Measurements from ENCODE around the gene RUBCNL.
"Not testable (repeated sequence)": the region's sequence is repeated elsewhere in the genome, so short reads cannot be mapped to it uniquely, and the experiment has no call there.

RUBCNL gene

DNA sequence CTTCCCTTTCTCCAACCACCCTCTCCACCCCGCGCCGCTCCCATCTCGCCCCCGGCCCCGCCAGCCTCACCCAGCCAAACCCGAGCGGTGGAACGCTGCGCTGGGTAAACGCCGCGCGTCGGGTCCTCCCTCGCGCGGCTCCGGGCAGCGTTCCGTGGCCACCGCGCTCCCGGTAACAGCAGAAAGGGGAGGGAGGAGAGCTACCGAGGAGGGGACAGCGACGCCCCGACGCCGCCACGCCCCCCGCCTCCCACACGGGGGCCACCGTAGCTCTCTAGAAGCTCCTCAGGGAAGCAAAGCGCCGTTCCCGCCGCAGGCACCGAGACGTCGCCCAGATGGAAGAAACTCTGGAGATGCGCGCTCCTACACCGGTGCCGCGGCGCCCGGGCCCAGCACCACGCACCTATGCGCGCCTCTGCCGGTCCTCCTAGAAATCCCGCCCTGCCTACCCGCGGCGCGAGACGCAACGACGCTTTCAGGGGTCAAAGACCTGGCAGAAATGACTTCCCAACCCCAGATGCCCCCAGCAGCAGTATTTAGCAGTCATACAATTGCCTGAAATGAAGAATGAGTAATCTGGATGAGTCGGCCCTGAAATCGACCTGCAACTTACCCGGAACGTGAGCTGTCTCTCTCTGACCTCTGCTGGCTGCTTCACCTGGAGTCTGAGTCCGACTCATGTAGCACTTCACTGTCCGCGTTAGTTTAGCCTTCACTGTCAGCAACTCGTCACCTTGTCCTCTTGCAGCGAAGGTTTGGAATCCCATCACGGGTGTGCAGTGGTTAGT is at the start of gene RUBCNL:
Gene RUBCNL (minus strand): TSS at position 189 of the 788 bp plus-strand sequence. CDS start 14,777 bp downstream, outside the sequence.
- peak; percentile 45 for DNase-seq (ENCODE audit: low spot score)

DNA sequence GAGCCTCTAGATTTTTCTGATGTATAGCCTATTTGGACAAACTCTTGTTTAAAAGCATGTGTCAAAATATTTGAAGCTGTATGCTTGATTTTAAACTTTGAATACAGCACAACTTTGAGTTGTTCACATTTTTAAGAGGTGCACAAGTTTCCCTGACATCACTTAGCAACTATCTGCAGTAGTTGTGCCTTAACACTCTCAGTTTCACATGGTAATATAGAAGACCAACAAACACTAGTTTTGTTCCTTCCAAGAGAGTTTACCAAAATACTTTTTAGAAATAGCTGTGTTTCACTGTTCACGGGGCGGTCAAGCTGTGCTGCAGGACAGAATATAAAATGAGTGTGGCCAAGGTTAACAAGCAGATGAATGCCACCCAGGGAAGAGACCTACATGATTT is 42.5 kb upstream of the RUBCNL start:
- not testable (repeated sequence) for DNase-seq (ENCODE audit: low spot score)

- DNase-seq (ENCODE audit: low spot score), result no peak
Observed at GRCh38 chr13:46405457-46405856, 18.4 kb upstream of the RUBCNL start.

DNA sequence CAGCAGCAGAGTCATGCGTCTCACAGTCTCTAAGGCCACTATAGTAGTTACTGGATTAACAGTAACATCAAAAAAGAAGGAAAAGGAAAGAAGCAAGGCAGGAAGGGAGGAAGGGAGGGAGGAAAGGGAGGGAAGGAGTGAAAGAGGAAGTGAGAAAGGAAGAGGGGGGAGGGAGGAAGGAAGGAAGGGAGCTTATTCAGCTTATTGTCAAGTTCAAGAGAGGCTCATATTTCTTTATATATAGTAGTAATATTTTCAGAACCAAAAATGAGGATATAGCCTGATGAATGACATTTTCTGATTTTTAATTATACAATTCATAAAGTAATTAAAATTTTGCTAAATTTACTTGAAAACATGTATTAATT is 17.7 kb upstream of the RUBCNL start:
- DNase-seq (ENCODE audit: low spot score), result no peak

DNA sequence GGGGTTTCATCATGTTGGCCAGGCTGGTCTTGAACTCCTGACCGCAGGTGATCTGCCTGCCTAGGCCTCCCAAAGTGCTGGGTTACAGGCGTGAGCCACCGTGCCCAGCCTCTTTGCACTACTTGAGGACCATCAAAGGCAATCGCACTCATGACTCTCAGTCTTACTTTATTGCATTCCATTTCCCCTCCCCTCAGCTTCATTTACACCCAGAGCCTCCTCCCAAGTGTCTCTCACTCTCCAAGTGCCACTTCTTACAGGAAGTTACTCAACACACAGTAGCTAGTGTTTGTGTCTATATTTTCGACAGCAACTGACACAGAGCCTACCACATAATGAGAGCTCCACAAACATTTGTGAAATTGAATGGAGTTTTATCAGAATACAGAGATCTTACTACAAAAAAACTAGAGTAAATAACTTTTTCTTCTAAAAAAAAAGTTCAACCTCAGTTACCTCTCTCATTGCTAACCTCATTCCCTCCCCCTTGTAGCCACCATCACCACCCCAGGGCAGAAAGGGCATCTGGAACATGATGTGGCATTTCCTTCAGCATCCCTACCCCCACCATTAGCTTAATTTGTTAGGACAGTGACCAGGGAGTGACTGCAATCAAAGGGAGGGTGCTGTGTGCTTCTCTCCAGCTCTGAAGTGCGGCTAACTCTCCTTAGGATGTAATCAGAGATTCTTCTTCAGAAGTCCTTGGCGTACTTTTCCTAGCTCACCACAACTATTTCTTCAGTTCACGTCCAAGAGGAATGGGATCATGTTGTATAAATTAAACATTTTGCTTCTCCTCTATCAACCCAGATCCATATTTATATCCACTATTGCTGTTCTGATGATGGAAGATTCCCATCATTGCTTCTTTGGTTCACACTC is 17.0 kb upstream of the RUBCNL start:
- no peak for DNase-seq (ENCODE audit: low spot score)

DNA sequence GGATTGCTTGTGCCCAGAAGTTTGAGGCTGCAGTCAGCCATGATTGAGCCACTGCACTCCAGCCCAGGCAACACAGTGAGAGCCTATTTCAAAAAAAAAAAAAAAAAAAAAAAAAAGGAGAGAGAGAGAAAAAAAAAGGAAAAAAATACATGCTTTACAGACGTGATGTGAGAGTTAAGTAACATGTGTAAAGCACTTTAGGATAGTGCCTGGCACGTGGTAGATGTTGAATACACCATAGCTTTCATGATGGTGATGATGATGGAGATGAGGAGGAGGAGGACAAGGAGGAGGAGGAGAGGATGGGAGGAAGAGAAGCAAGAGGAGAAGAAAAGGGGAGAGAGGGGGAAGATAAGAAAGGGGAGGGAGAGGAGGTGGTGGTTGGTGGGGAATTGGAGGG is 15.1 kb upstream of the RUBCNL start:
- no peak for DNase-seq (ENCODE audit: low spot score)

DNA sequence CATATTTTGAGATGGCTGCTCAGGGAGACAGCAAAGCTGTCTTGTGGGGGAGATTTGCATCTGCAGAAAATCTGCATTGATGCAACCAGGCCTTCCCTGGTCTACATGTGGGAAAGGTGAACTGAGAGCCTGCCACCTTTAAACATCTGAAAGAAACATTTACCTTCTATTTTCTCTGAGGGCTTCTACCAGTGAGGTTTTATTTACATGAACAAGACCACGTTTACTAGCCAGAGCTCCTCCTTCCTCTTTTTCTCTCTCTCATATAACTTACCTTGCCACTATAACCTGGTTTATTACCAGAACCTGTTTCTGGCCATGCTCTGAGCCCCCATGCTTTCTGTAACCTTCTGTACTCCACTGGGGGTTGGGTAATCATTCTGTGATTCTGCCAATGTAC is 14.4 kb upstream of the RUBCNL start:
- no peak for DNase-seq (ENCODE audit: low spot score)

DNA sequence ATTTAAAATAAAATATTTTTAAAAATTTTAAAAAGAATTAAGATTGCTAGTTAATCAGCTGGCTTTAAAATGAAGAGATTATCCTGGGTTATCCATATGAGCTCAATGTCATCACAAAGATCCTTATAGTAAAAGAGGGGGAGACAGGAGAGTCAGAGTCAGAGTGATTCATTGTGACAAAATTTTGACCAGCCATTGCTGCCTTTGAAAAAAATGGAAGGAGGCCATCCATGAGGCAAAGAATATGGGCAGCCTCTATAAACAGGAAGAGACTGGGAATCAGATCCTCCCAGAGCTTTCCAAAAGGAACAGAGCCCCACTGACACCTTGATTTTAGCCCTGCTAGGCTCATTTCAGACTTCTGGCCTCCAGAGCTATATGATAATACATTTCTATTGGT is 9.3 kb upstream of the RUBCNL start:
- DNase-seq (ENCODE audit: low spot score), result no peak

GRCh38 chr13:46392967-46393366 is 5.9 kb upstream of the RUBCNL start:
- DNase-seq (ENCODE audit: low spot score), result no peak

DNA sequence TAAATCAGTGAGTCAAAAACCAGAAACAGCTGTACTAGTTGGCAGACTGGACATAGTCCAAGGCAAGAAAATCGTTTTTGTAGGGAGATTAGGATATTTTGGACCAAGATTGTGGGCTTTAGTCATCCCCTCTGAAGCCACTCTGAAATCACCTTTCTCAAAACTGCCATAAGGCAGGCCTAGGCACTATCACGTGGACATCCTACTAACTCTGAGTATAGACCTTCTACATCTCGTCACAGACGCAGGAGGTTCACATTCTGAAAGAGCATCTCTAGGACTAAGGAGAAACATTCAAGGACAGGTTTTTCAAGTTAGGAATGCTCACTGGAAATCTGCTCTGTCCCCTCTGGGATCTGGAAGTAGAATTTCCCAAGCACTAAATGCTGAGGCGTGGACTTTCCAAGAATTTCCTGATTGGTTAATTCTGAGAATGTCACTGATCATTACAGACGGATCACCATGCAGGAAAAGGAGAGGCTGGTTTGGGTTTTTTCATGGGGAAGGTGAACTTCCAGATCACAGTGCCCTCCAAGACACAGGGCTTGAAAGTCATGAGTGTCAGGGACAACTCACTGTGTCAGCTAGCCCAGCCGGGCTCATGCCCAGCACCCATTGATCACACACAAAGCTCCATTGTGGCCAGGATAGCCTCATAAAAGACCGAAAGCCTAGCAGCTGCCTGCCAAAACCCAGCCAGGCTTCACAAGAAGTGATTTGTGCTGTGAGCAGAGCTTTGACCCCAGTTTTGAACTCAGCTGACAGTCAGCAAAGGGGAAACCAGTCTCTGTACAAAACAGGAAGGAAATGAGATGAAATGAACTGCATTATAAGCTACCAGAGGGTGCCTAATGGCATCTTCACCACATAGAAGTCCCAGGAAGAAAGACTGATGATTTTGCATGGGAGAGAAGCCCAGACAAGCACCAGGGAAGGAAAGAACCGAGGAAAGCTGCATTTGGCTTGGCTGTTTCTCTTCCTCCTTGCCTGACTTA is 2.7 kb upstream of the RUBCNL start:
- no peak for DNase-seq (ENCODE audit: low spot score)

- DNase-seq (ENCODE audit: low spot score), result no peak
Observed at GRCh38 chr13:46388846-46389245, 1.8 kb upstream of the RUBCNL start.

GRCh38 chr13:46388308-46388707 is 1.3 kb upstream of the RUBCNL start:
- no peak for DNase-seq (ENCODE audit: low spot score)

DNA sequence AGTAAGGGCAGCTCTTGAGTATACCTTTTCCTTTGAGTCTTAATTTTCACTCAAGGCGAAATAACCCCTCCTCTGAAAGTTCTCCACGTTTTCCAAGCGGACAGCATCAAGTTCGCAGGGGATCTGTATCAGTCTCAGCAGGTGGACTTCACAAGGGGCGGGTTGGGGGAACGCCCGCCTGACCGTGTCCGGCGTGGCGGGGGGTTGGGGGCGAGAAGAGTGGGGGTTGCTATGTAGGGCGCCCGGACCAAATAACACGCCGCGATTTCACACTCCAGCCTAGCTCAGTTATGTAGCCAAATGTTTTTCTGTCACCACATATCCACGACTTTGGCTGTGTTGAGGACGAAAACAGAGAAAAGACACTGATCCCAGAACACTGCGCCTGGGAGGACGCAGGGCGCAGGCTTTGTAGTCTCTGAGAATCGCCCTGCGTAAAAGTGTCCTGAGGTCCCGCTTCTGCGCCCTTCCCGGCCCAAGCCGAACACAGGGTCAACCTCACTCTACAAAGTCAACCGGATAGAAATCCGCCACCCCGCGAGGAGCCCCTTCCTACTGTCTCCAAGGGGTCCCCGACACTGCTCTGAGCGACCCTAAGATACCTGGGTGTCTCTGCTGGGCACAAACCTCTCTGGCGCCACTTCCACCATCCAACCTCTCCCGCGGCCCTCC is 524 bp downstream of the RUBCNL start:
- DNase-seq (ENCODE audit: low spot score), result no peak

- no peak for DNase-seq (ENCODE audit: low spot score)
Observed at GRCh38 chr13:46385946-46386345, 1.1 kb downstream of the RUBCNL start.

DNA sequence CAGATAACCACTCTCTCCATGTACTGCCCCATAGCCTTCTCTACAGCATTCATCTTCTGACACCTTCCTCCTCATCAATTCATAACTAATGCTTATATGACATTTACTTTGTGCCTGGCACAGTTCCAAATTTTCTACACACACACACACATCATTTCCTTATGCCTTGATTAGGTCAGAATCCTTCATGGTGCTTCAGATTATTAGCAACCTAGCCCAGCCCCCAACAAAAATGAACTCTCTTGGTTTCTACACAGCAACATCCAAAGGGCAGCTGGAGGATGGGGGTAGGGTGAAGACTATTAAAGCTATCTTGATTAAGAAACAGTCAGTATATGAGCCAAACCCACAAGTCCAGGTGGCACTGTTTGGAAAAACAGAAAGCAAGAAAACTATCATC is 3.7 kb downstream of the RUBCNL start:
- DNase-seq (ENCODE audit: low spot score), result no peak

GRCh38 chr13:46382224-46382623 is 4.8 kb downstream of the RUBCNL start:
- no peak for DNase-seq (ENCODE audit: low spot score)

DNA sequence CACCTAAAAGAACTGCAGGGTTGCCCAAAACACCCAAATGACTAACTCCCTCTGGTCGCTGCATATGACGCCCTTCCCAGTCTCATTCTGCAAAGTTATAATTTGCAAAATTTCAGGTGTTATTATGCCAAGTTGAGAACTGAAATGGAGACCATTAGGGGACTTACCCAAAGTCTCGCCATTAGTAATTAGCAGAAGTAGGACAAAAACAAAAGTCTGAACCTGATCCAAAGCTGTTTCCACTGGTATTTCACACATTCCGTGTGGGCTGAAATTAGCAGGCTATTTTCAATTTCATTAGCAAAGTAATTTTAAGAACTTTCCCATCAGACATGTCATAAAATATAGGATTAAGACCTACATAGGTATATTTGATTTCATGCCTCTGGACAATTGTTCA is 6.8 kb downstream of the RUBCNL start:
- no peak for DNase-seq (ENCODE audit: low spot score)

- DNase-seq (ENCODE audit: low spot score), result no peak
Observed at GRCh38 chr13:46379611-46380010, 7.4 kb downstream of the RUBCNL start.

DNA sequence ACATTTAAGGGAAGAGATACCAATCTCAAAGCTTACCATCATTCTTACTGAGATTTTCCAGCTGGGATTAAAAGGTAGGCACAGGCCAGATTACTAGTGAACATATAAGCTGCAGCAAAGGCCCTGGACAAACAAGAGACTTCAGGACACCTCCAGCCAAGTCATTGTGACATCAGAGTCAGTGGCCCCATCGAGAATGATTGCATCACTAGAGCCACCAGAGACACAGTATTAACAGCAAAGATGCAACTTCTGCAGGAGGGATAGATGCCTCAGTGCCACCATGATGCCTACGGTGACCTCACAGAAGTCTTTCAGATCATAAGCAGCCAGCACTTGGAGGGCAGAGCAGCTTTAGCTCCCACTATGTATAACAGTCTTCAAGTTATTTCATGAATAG is 8.6 kb downstream of the RUBCNL start:
- no peak for DNase-seq (ENCODE audit: low spot score)

GRCh38 chr13:46377554-46377953 is 9.5 kb downstream of the RUBCNL start:
- DNase-seq (ENCODE audit: low spot score), result no peak

DNA sequence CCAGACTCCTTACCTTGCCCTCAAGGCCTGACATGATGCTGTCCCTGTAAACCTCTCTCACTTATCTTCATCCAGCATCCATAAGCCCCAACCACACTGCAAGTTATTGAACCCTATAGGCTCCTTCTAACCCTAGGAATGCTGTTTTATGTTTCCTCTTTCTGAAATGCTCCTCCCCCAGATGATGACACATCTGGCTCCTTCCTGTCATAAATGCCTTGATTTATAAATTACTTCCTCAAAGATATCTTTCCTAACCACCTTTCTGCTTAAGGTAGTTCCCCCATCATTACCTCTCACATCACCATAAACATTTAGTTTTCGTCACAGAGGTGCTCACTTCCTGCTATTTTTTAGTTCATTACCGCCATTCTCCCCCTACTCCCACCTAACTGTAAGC is 12.3 kb downstream of the RUBCNL start:
- no peak for DNase-seq (ENCODE audit: low spot score)

GRCh38 chr13:46373623-46374022 is 13.4 kb downstream of the RUBCNL start:
- no peak for DNase-seq (ENCODE audit: low spot score)
